HepG2 (cell line): ENCODE results near the gene MILR1. TPM values are rescaled to one million over a fixed set of nuclear protein-coding genes. Genes with fewer than 3 reads are reported as not detected.
A peak's percentile ranks its signal among the peaks of the same experiment; 100 is the strongest.

ENCODE experiments used
- CEBPB ChIP-seq: IDR thresholded peaks from 2 replicates; pipeline ENCODE4 v1.6.1; 2011; ENCODE audit warnings: low read depth, low read length, improper control_type of control experiment, borderline replicate concordance
- RAD21 ChIP-seq: fragments of 450-650 bp; formaldehyde crosslinking; IDR thresholded peaks from 2 replicates; pipeline ENCODE4 v1.5.0; 2020; ENCODE audit warnings: mild to moderate bottlenecking
- RBFOX2 ChIP-seq: fragments of 200-400 bp; formaldehyde crosslinking; IDR thresholded peaks from 2 replicates; pipeline ENCODE4 v1.6.1; 2017; ENCODE audit warnings: low read depth, mild to moderate bottlenecking, low read length
- SMC3 ChIP-seq: IDR thresholded peaks from 2 replicates; pipeline ENCODE4 v1.6.1; 2011; ENCODE audit warnings: low read length, improper control_type of control experiment
- STAG1 ChIP-seq: sonication (generic); formaldehyde crosslinking; IDR thresholded peaks from 2 replicates; pipeline ENCODE4 v1.4.0; 2020; ENCODE audit warnings: missing genetic modification reagents
- XRCC5 ChIP-seq: fragments of 200-400 bp; formaldehyde crosslinking; optimal IDR thresholded peaks from 2 replicates; pipeline ENCODE3; 2017; ENCODE audit warnings: mild to moderate bottlenecking, low read length
- ZBTB8A ChIP-seq: sonication (generic); formaldehyde crosslinking; IDR thresholded peaks from 2 replicates; pipeline ENCODE4 v1.4.0; 2020; ENCODE audit warnings: mild to moderate bottlenecking, low read depth, missing genetic modification reagents, borderline replicate concordance
- ZNF431 ChIP-seq: sonication (generic); formaldehyde crosslinking; IDR thresholded peaks from 2 replicates; pipeline ENCODE4 v1.9.0; 2022; ENCODE audit warnings: missing genetic modification reagents, low read depth, mild to moderate bottlenecking, borderline replicate concordance
- ZNF850 ChIP-seq: sonication (generic); formaldehyde crosslinking; conservative IDR thresholded peaks from 2 replicates; pipeline ENCODE4 v1.9.0; 2021; ENCODE audit warnings: mild to moderate bottlenecking, missing genetic modification reagents
- polyA plus RNA-seq, 8 experiments: library from polyadenylated mRNA; depleted of rRNA in 3 of 8; stranded (reverse) in 7 of 8; unstranded in 1 of 8; fragments of >200 nt; fragmentation: Illumina TruSeq in 4 of 8; extraction: Trizol in 4 of 8; gene quantifications; 2 replicates each; pipeline versions ENCODE4 v1.2.1 to v1.2.3, GENCODE V29; 2011 to 2016; ENCODE audit warnings: low read depth in 4 of 8, missing spikeins in 1 of 8, mixed read lengths in 1 of 8; ENCODE audit not compliant: insufficient read depth in 1 of 8
- total RNA-seq, 5 experiments: library from RNA; depleted of rRNA; stranded (reverse); fragments of >200 nt; fragmentation: Illumina TruSeq; extraction: Trizol; gene quantifications; 2 replicates each; pipeline ENCODE4 v1.2.3, GENCODE V29; 2016; ENCODE audit warnings: low read depth in 1 of 5
- TF ChIP-seq, protein P1 (sequence below): sonication (generic); formaldehyde crosslinking; IDR thresholded peaks from 2 replicates; pipeline ENCODE4 v1.5.0; 2020; ENCODE audit warnings: mild to moderate bottlenecking, missing genetic modification reagents, moderate library complexity
- TF ChIP-seq, protein P2 (sequence below): sonication (generic); formaldehyde crosslinking; IDR thresholded peaks from 2 replicates; pipeline ENCODE4 v1.5.0; 2020; ENCODE audit warnings: mild to moderate bottlenecking, missing genetic modification reagents
- TF ChIP-seq, protein P3 (sequence below): IDR thresholded peaks from 2 replicates; pipeline ENCODE4 v1.6.1; 2016
- TF ChIP-seq, protein P4 (sequence below): sonication (generic); formaldehyde crosslinking; IDR thresholded peaks from 2 replicates; pipeline ENCODE4 v1.5.0; 2020; ENCODE audit warnings: missing genetic modification reagents

MILR1 gene
- total and polyA plus RNA-seq, 2 of the 13 experiments (the other 11 are each of a cell fraction or from before 2014, with no cell fraction given), result 0.27 to 1.7 TPM

DNA sequence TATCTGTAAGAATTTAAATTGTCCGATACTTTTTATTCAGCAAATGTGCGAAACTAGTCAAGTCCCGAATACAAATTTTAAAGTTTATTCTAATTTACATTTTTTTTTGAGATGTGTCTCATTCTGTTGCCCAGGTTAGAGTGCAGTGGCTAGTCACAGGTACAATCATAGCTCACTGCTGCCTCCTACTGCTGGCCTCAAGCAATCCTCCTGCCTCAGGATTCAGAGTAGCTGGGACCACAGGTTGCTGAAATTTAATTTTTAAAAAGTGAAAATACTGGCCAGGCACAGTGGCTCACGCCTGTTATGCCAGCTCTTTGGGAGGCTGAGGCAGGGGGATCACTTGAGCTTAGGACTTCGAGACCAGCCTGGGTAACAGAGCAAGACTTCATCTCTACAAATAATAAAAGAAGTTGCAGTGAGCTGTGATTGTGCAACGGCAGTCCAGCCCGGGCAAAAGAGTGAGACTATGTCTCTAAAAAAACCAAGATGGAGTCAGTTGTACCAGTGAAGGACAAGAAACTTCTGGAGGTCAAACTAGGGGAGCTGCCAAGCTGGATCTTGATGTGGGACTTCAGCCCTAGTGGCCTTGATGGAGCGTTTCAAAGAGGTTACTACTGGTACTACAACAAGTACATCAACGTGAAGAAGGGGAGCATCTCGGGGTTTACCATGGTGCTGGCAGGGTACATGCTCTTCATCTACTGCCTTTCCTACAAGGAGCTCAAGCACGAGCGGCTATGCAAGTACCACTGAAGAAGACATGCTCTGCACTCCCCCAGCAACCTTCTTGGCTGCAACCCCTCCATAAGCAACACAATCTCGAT is 42.3 kb downstream of the MILR1 start (continued):
- TF ChIP-seq RBFOX2 (peak; percentile 32; the same call in 1 of the 2 replicates), XRCC5 (peak; percentile 33), ZBTB8A (CRISPR knock-in tag) (no peak), STAG1 (CRISPR knock-in tag) (peak; percentile 67), CEBPB (peak; percentile 73), ZNF850 (CRISPR knock-in tag) (0 out of 2 replicates have a peak, but pooled peaks have one; percentile 80), RAD21 (CRISPR knock-in tag) (peak; percentile 40; the same call in 1 of the 2 replicates), ZNF431 (peak; percentile 49; the same call in 1 of the 2 replicates), SMC3 (peak; percentile 74)
- TF ChIP-seq, protein P1, sequence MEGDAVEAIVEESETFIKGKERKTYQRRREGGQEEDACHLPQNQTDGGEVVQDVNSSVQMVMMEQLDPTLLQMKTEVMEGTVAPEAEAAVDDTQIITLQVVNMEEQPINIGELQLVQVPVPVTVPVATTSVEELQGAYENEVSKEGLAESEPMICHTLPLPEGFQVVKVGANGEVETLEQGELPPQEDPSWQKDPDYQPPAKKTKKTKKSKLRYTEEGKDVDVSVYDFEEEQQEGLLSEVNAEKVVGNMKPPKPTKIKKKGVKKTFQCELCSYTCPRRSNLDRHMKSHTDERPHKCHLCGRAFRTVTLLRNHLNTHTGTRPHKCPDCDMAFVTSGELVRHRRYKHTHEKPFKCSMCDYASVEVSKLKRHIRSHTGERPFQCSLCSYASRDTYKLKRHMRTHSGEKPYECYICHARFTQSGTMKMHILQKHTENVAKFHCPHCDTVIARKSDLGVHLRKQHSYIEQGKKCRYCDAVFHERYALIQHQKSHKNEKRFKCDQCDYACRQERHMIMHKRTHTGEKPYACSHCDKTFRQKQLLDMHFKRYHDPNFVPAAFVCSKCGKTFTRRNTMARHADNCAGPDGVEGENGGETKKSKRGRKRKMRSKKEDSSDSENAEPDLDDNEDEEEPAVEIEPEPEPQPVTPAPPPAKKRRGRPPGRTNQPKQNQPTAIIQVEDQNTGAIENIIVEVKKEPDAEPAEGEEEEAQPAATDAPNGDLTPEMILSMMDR (CRISPR knock-in tag), result peak; percentile 70
- TF ChIP-seq, protein P2, sequence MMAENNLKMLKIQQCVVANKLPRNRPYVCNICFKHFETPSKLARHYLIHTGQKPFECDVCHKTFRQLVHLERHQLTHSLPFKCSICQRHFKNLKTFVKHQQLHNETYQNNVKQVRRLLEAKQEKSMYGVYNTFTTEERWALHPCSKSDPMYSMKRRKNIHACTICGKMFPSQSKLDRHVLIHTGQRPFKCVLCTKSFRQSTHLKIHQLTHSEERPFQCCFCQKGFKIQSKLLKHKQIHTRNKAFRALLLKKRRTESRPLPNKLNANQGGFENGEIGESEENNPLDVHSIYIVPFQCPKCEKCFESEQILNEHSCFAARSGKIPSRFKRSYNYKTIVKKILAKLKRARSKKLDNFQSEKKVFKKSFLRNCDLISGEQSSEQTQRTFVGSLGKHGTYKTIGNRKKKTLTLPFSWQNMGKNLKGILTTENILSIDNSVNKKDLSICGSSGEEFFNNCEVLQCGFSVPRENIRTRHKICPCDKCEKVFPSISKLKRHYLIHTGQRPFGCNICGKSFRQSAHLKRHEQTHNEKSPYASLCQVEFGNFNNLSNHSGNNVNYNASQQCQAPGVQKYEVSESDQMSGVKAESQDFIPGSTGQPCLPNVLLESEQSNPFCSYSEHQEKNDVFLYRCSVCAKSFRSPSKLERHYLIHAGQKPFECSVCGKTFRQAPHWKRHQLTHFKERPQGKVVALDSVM, result no peak
- TF ChIP-seq, protein P3, sequence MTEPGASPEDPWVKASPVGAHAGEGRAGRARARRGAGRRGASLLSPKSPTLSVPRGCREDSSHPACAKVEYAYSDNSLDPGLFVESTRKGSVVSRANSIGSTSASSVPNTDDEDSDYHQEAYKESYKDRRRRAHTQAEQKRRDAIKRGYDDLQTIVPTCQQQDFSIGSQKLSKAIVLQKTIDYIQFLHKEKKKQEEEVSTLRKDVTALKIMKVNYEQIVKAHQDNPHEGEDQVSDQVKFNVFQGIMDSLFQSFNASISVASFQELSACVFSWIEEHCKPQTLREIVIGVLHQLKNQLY (CRISPR knock-in tag), result no peak
- TF ChIP-seq, protein P4, sequence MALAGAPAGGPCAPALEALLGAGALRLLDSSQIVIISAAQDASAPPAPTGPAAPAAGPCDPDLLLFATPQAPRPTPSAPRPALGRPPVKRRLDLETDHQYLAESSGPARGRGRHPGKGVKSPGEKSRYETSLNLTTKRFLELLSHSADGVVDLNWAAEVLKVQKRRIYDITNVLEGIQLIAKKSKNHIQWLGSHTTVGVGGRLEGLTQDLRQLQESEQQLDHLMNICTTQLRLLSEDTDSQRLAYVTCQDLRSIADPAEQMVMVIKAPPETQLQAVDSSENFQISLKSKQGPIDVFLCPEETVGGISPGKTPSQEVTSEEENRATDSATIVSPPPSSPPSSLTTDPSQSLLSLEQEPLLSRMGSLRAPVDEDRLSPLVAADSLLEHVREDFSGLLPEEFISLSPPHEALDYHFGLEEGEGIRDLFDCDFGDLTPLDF, result no peak
- TF ChIP-seq, all 625 proteins: peak for 12
